MM.1S (cell line): ENCODE results near the gene FBXO17.

ENCODE experiments used
- DNase-seq: peaks from one replicate; pipeline ENCODE4 v3.0.0-alpha.2; 2015
- H2AFZ ChIP-seq: fragments of 300-600 bp; sonication (generic); 2 replicates; pipeline ENCODE4 v1.6.0; 2016; ENCODE audit warnings: antibody characterized with exemption, low read length
- H3F3A ChIP-seq: fragments of 300-600 bp; sonication (generic); 2 replicates; pipeline ENCODE4 v1.6.1; 2016; ENCODE audit warnings: mild to moderate bottlenecking, antibody characterized with exemption, low read length, moderate library complexity, mixed read lengths; ENCODE audit not compliant: insufficient read depth
- H3K27ac ChIP-seq: fragments of 300-600 bp; sonication (generic); 2 replicates; pipeline ENCODE4 v1.5.1; 2016; ENCODE audit warnings: mild to moderate bottlenecking, low read length
- H3K27me3 ChIP-seq: fragments of 300-600 bp; sonication (generic); replicated peaks from 2 replicates; pipeline ENCODE4 v1.6.0; 2016; ENCODE audit warnings: low read length; ENCODE audit not compliant: insufficient read depth
- H3K36me3 ChIP-seq: fragments of 300-600 bp; sonication (generic); replicated peaks from 2 replicates; pipeline ENCODE4 v1.6.1; 2016; ENCODE audit warnings: mild to moderate bottlenecking, low read length, mixed read lengths; ENCODE audit not compliant: insufficient read depth
- H3K4me1 ChIP-seq: fragments of 300-600 bp; sonication (generic); 2 replicates; pipeline ENCODE4 v1.6.1; 2016; ENCODE audit warnings: low read length, mixed read lengths
- H3K4me2 ChIP-seq: fragments of 300-600 bp; sonication (generic); 2 replicates; pipeline ENCODE4 v1.6.0; 2016; ENCODE audit warnings: low read depth, low read length
- H3K4me3 ChIP-seq: fragments of 300-600 bp; sonication (generic); 2 replicates; pipeline ENCODE4 v1.5.1; 2016; ENCODE audit warnings: low read length, mixed read lengths
- H3K79me2 ChIP-seq: fragments of 300-600 bp; sonication (generic); 2 replicates; pipeline ENCODE4 v1.6.1; 2016; ENCODE audit warnings: mixed run types, low read length, mixed read lengths
- H3K9ac ChIP-seq: fragments of 300-600 bp; sonication (generic); 2 replicates; pipeline ENCODE4 v1.6.1; 2016; ENCODE audit warnings: low read length, mixed read lengths
- H3K9me2 ChIP-seq: fragments of 300-600 bp; sonication (generic); replicated peaks from 2 replicates; pipeline ENCODE4 v1.6.1; 2016; ENCODE audit warnings: mild to moderate bottlenecking, low read length, mixed read lengths; ENCODE audit not compliant: insufficient read depth
- H3K9me3 ChIP-seq: fragments of 300-600 bp; sonication (generic); replicated peaks from 2 replicates; pipeline ENCODE4 v1.6.1; 2016; ENCODE audit warnings: mild to moderate bottlenecking, low read length, mixed read lengths; ENCODE audit not compliant: insufficient read depth
- H4K20me1 ChIP-seq: fragments of 300-600 bp; sonication (generic); 2 replicates; pipeline ENCODE4 v1.6.1; 2016; ENCODE audit warnings: mild to moderate bottlenecking, low read length, moderate library complexity, mixed read lengths; ENCODE audit not compliant: insufficient read depth
- CTCF ChIP-seq: fragments of 300-600 bp; sonication (generic); IDR thresholded peaks from 2 replicates; pipeline ENCODE4 v1.5.1; 2016; ENCODE audit warnings: antibody characterized with exemption, low read length, mixed read lengths
- EZH2 ChIP-seq: fragments of 300-600 bp; sonication (generic); optimal IDR thresholded peaks from 2 replicates; pipeline ENCODE3; 2017; ENCODE audit warnings: low read depth, mild to moderate bottlenecking, antibody characterized with exemption, low read length, mixed read lengths
- EZH2phosphoT487 ChIP-seq: fragments of 300-600 bp; sonication (generic); IDR thresholded peaks from 2 replicates; pipeline ENCODE4 v1.6.1; 2018; ENCODE audit warnings: antibody characterized with exemption, low read length

The FBXO17 gene

GRCh38 chr19:38891771-38892170 lies 83.8 kb downstream of the FBXO17 start:
- Histone ChIP-seq H3K27ac (no peak overlapping the region), H3K79me2 (peaks cover 8% of the 10 kb centered on the region), H3K36me3 (no peaks in the 10 kb centered on the region), H3K4me1 (no peaks in the 10 kb centered on the region), H4K20me1 (no peaks in the 10 kb centered on the region), H3K4me2 (no peak overlapping the region), H3K9me2 (no peaks in the 10 kb centered on the region), H2AFZ (no peak overlapping the region), H3K9me3 (no peaks in the 10 kb centered on the region), H3K27me3 (no peaks in the 10 kb centered on the region), H3K9ac (no peak overlapping the region), H3K4me3 (no peak overlapping the region), H3F3A (no peaks in the 10 kb centered on the region)
- no peak for TF ChIP-seq EZH2
- TF ChIP-seq CTCF: no peak
- no peak for TF ChIP-seq EZH2phosphoT487
- DNase-seq: no peak
